Activated CD8-positive, alpha-beta T cell treated with anti-CD3 and anti-CD28 coated beads, Interleukin-2, amount 10 ng/mL, durations not matched to agents 7 days and 5 days (primary cell): Measurements from ENCODE around the gene MIOX. TPM values are rescaled to one million over a fixed set of nuclear protein-coding genes. Genes with fewer than 3 reads are reported as not detected.

ENCODE experiments used
- ATAC-seq: fragments of 150-1000 bp; cut with Tn5 transposase; one replicate; pipeline ENCODE4 v1.10.0; 2021; ENCODE audit warnings: moderate library complexity
- CTCF ChIA-PET: fragments of 350-600 bp; sonication (Branson Sonifier 250); formaldehyde crosslinking; loops from one replicate; lab custom pipeline; 2021; ENCODE audit warnings: antibody characterized with exemption; lab: Charles Lee
- POLR2A ChIA-PET: fragments of 350-600 bp; sonication (Branson Sonifier 250); formaldehyde crosslinking; loops from one replicate; lab custom pipeline; 2021; ENCODE audit warnings: antibody characterized with exemption; lab: Charles Lee
- DNase-seq: peaks from one replicate; pipeline ENCODE4 v3.0.0-alpha.2; 2020
- H3K27ac Mint-ChIP-seq: one replicate; pipeline ENCODE4 v1.8.0; 2021; ENCODE audit warnings: mild to moderate bottlenecking, mixed read lengths
- H3K27me3 Mint-ChIP-seq: one replicate; pipeline ENCODE4 v1.8.0; 2021; ENCODE audit warnings: low read depth, mixed read lengths
- H3K36me3 Mint-ChIP-seq: one replicate; pipeline ENCODE4 v1.8.0; 2021; ENCODE audit warnings: low read depth, mixed read lengths
- H3K4me1 Mint-ChIP-seq: one replicate; pipeline ENCODE4 v1.8.0; 2021; ENCODE audit warnings: low read depth, mixed read lengths
- H3K4me3 Mint-ChIP-seq: one replicate; pipeline ENCODE4 v1.8.0; 2021; ENCODE audit warnings: mild to moderate bottlenecking, mixed read lengths
- H3K9me3 Mint-ChIP-seq: one replicate; pipeline ENCODE4 v1.8.0; 2022; ENCODE audit warnings: mixed read lengths; ENCODE audit not compliant: insufficient read depth
- total RNA-seq, 2 experiments: library from RNA; stranded (reverse); gene quantifications; one replicate each; pipeline ENCODE4 v1.2.3, GENCODE V29; 2021

The MIOX gene
- total RNA-seq, 2 experiments from 2014 or later: 0.40 TPM; not detected in 1

DNA sequence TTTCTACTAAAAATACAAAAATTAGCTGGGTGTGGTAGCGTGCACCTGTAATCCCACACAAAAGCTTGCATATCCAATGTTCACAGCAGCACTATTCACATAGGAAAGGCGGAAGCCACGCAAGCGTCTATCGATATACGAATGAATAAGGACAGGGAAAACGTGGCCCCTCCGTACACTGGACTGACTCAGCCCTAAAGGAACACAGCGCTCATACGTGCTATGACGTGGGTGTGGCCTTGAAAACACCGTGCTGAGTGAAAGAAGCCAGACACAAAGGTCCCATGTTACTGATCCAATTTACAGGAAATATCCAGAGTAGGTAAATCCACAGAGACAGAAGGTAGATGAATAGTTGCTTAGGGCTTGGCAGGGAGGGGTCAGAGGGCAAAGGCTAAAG lies 13.8 kb downstream of the MIOX start:
- H3K36me3 Mint-ChIP-seq: peaks cover 4% of the 10 kb centered on the region
- no peak overlapping the region for H3K4me3 Mint-ChIP-seq
- H3K27me3 Mint-ChIP-seq: peaks cover 3% of the 10 kb centered on the region
- ChIA-PET CTCF (interaction anchor here (1.0 to 1.8 kb wide), 5 partner anchors 25 to 249 kb away, joined by 3 to 9 read pairs (median 4); partner anchors contain the start of genes HDAC10 and SCO2), POLR2A (interaction anchor here (0.7 kb wide), 1 partner anchor 121 kb away, joined by 3 read pairs; no protein-coding TSS in a partner anchor)
- DNase-seq (no peak), ATAC-seq (no peak)
- H3K9me3 Mint-ChIP-seq: no peaks in the 10 kb centered on the region
- H3K27ac Mint-ChIP-seq: no peak overlapping the region
- peaks cover 2% of the 10 kb centered on the region for H3K4me1 Mint-ChIP-seq

DNA sequence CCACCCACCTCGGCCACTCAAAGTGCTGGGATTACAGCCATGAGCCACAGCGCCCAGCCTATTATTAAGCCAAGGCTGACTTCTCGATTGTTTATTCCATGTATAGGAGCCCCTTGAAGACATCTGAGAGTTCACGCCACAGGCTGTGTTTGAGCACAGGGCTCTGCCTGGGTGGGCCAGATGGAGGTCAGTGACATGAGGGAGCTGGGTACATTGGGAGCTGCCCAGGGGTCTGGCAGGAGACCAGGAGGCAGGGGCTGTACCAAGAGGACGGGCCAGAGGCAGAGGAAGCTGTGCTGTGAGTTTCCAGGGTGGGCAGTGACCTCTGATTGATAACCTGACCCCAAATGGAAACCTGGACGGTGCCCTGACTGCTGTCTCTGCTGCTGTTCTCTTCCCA lies 15.4 kb downstream of the MIOX start:
- peaks cover 2% of the 10 kb centered on the region for H3K27me3 Mint-ChIP-seq
- H3K4me1 Mint-ChIP-seq: peaks cover 6% of the 10 kb centered on the region
- no peak for DNase-seq
- peaks cover 8% of the 10 kb centered on the region for H3K36me3 Mint-ChIP-seq
- H3K27ac Mint-ChIP-seq: no peak overlapping the region
- ChIA-PET CTCF (interaction anchor here (1.0 to 1.8 kb wide), 2 partner anchors 32 to 119 kb away, joined by 3 to 4 read pairs; no protein-coding TSS in a partner anchor), POLR2A (interaction anchor here (0.9 kb wide), 1 partner anchor 52 kb away, joined by 3 read pairs; no protein-coding TSS in a partner anchor)
- H3K9me3 Mint-ChIP-seq: no peaks in the 10 kb centered on the region
- no peak for ATAC-seq
- H3K4me3 Mint-ChIP-seq: no peak overlapping the region

DNA sequence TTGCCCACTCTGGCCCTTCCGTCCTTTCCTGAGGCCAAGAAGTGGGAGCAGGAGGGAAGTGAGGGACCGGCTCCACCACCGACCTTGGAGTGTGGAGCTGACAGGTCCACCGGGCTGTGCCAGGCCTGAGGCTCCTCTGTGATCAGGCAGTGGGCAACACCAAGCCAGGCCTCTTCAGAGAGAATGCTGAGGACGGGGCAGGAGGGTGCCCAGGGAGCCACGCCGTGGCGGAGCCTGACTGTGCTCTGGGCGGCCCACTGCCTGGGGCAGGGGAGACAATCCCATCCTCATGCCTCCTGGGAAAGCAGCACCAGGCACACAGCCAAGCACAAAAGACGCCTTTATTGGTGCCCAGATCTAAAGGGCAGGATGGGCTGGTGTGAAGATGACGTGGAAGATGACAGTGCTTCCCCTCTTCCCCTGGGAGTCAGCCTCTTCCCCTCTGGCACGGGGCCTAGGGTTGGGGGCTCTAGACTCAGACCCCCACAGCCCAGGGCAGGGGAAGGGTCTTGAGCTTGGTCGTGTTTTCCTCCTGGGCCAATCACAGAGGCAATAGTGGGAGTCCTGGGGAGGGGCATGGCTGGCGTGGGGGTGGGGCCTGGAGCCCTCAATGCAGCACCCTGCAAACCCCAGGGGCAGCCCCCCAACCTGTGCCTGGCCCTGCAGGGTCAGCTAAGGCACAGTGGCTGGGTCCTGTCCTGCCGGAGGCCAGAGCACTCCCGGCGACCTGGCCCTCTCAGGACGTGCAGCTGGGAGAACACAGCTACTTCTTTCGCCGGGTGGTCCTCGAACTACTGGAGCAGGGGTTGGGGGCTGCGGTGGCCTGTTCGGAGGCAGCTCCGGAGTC lies 16.2 kb downstream of the MIOX start:
- H3K9me3 Mint-ChIP-seq: no peaks in the 10 kb centered on the region
- POLR2A ChIA-PET: no interaction called here
- H3K27ac Mint-ChIP-seq: no peak overlapping the region
- no peaks in the 10 kb centered on the region for H3K27me3 Mint-ChIP-seq
- no peak overlapping the region for H3K4me3 Mint-ChIP-seq
- CTCF ChIA-PET: interaction anchor here (1.0 to 1.1 kb wide), 2 partner anchors 23 to 118 kb away, joined by 3 read pairs; partner anchors contain the start of gene SCO2
- peaks cover 11% of the 10 kb centered on the region for H3K36me3 Mint-ChIP-seq
- DNase-seq (no peak), ATAC-seq (no peak)
- H3K4me1 Mint-ChIP-seq: peaks cover 6% of the 10 kb centered on the region

DNA sequence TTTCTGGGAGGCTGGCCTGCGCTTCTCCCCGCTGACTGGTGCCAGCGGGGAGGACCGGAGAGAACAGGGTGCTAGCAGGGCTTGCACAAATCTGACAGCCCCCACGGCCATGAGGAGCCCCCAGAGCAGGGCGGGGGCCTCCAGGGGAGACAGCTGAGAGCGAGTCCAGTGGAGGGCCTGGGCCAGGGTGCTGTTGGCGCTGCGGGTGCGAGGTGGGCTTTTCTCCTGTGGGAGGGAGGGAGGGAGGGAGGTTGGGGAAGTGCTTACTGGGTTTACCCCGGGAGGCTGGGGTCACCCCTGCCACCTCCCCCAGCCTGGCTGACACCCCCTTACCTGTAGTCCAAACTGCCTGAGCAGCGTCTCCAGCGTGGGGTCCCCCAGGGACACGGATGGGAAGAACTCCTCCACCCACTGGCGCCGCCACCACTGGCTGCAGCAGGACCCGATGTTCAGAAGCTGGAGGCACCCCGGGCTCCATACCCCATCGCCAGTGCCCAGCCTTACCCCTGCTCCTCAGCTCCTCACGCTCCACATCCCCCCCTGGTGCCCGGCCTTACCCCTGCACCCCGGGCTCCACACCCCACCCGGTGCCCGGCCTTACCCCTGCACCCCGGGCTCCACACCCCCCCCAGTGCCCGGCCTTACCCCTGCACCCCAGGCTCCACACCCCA lies 17.0 kb downstream of the MIOX start:
- H3K36me3 Mint-ChIP-seq: peaks cover 14% of the 10 kb centered on the region
- DNase-seq: no peak
- no peak overlapping the region for H3K27ac Mint-ChIP-seq
- no peaks in the 10 kb centered on the region for H3K27me3 Mint-ChIP-seq
- no peak overlapping the region for H3K4me3 Mint-ChIP-seq
- no peaks in the 10 kb centered on the region for H3K9me3 Mint-ChIP-seq
- ChIA-PET POLR2A (no interaction called here), CTCF (interaction anchor here (1.1 kb wide), 1 partner anchor 22 kb away, joined by 3 read pairs; the partner anchor contains the start of gene SCO2)
- H3K4me1 Mint-ChIP-seq: peaks cover 5% of the 10 kb centered on the region
- no peak for ATAC-seq

DNA sequence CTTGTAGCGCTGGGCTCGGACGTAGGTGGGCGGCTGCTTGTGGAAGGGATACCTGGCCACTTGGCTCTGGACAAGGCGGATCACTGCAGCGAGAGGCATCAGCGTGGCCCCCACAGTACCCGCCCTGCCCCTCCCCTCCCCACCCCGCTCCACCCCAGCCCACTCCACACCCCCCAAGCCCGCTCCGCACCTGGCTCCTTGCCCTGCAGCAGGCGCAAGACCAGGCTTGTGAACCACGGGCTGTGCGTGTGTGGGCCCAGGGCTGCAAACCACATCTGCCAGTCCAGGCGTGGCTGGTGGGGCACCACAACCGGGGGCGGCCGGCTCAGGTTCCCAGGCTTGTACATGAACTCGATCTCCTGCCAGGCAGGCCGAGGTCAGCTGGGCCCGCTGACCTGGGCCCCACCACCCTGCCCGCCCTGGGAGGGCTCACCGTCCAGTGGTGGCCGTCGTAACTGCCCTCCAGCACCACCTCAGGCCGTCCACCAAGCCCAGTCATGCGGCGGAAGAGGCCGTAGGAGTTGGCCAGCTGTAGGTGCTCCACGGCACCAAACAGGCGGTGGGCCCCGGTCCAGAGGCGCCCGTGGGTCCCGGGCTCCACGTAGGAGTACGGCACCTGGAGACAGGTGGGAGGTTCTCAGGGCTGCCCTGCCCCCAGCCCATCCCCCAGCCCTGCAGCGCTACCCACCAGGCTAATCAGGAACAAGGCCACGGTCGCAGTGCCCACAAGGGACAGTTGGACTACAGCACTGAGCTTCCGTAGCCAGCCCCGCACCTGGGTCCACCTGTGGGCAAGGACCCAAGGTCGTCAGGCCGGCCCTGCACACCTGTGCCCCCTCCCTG lies 17.9 kb downstream of the MIOX start:
- H3K4me3 Mint-ChIP-seq: no peak overlapping the region
- peaks cover 12% of the 10 kb centered on the region for H3K4me1 Mint-ChIP-seq
- H3K27ac Mint-ChIP-seq: no peak overlapping the region
- ChIA-PET CTCF (no interaction called here), POLR2A (interaction anchor here (2.0 kb wide), 1 partner anchor 34 kb away, joined by 4 read pairs; no protein-coding TSS in a partner anchor)
- peaks cover 20% of the 10 kb centered on the region for H3K36me3 Mint-ChIP-seq
- H3K9me3 Mint-ChIP-seq: no peaks in the 10 kb centered on the region
- no peaks in the 10 kb centered on the region for H3K27me3 Mint-ChIP-seq
- DNase-seq (no peak), ATAC-seq (no peak)

DNA sequence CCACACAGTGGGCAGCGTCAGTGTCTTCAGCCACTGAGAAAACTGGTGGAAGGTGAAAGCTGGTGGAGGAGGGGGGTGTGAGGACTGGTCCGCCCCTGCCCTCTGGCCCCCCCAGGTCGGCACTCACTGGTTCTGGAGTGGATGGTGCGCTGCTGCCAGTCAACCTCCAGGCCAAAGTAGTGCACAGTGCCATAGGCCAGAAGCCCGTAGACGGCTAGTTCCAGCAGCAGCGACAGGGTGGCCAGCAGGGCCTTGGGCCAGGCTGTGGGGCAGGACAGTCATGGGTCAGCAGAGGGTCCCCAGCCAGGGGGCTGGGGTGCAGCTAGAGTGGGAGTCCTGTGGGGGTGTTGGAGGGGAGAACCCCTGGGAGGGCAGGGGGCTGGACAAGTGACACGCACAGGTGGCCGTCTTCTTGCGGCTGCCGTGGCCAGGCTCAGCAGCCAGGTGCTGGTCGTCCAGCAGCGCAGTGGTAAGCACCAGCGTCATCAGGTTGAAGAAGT lies 18.7 kb downstream of the MIOX start:
- DNase-seq: no peak
- peak overlapping the region; percentile 45 for H3K4me3 Mint-ChIP-seq
- H3K27me3 Mint-ChIP-seq: no peaks in the 10 kb centered on the region
- H3K4me1 Mint-ChIP-seq: peaks cover 14% of the 10 kb centered on the region
- no peak for ATAC-seq
- CTCF ChIA-PET: no interaction called here
- no peaks in the 10 kb centered on the region for H3K9me3 Mint-ChIP-seq
- H3K36me3 Mint-ChIP-seq: peaks cover 21% of the 10 kb centered on the region
- no peak overlapping the region for H3K27ac Mint-ChIP-seq
- POLR2A ChIA-PET: interaction anchor here (1.3 to 2.0 kb wide), 2 partner anchors 34 to 261 kb away, joined by 4 read pairs; no protein-coding TSS in a partner anchor

DNA sequence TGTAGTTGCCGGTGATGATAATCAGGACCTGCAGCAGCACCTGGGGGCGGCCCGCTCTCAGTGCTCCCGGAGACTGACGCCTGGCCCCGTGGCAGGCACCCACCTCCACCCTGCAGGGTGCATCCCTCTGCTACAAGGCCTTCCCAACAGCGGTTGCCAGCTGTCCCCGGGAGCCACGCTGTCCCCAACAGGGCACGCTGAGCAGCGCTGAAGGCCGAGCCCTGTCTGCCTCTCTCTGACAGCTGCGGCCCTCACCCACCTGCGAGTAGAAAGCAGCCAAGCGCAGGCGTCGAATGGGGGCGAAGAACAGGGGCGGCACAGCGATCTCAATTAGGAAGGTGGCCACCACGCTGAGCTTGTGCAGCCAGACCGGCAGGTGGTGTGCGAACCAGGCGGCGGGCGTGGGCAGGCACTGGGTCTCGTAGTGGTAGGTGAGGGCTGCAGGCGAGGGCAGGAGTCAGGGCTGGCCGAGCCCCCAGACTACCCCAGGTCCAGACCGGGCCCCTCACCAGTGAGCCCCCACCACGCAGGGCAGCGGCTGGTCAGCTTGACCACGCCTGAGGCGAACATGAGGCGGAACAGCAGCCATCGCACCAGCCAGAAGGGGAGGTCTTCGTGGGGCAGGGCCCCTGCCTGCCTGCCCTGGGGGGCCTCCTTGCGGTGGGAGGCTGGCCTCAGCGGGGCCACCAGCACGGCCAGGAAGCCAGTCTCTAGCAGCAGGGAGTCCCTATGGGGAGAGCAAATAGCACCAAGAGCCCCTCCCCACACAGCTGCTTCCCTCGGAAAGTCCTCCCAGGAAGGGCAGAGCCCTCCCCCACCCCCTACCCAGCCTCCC lies 19.3 kb downstream of the MIOX start:
- H3K36me3 Mint-ChIP-seq: peaks cover 21% of the 10 kb centered on the region
- no peaks in the 10 kb centered on the region for H3K27me3 Mint-ChIP-seq
- H3K27ac Mint-ChIP-seq: peak overlapping the region; percentile 94
- ChIA-PET CTCF (no interaction called here), POLR2A (interaction anchor here (1.0 to 2.0 kb wide), 4 partner anchors 20 to 262 kb away, joined by 3 to 4 read pairs (median 4); partner anchors contain the start of gene SCO2)
- peaks cover 14% of the 10 kb centered on the region for H3K4me1 Mint-ChIP-seq
- DNase-seq (no peak), ATAC-seq (no peak)
- peak overlapping the region; percentile 98 for H3K4me3 Mint-ChIP-seq
- H3K9me3 Mint-ChIP-seq: no peaks in the 10 kb centered on the region

DNA sequence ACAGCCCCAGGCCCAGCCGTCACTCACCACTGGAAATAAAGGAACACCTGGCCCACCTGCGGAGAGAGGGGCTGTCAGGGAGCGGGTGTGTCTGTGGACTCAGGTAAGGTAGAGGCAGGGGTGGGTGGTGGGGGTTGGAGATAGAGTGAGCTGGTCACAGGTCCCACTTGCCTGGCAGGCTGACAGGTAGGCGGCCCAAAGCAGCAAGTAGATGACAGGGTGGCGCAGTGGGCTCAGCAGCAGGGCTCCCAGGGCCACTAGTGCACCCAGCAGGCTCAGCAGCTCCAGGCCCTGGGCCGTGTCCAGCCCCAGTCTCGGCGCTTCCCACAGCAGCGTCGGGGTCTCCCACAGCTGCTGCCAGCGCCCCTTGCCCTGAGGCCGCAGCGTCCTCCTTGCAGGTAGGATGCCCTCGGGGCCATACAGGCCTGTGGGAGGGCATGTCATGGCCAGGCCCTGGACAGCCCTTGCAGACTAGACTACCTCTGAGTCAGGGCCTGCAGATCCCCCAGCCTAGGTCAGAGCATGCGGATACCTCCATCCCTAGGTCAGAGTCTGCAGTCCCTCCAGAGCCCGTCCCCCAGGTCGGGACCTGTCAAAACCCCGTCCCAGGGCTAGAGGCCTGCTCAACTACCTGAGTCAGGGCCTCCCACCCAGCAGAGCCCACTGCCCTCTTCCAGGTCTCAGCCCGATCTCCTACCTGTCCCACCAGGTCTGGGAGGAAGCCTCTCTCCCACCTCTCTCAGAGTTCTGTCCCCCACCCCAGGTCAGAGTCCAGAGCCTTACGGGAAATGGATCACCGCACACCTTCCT lies 20.2 kb downstream of the MIOX start:
- peak overlapping the region; percentile 94 for H3K27ac Mint-ChIP-seq

DNA sequence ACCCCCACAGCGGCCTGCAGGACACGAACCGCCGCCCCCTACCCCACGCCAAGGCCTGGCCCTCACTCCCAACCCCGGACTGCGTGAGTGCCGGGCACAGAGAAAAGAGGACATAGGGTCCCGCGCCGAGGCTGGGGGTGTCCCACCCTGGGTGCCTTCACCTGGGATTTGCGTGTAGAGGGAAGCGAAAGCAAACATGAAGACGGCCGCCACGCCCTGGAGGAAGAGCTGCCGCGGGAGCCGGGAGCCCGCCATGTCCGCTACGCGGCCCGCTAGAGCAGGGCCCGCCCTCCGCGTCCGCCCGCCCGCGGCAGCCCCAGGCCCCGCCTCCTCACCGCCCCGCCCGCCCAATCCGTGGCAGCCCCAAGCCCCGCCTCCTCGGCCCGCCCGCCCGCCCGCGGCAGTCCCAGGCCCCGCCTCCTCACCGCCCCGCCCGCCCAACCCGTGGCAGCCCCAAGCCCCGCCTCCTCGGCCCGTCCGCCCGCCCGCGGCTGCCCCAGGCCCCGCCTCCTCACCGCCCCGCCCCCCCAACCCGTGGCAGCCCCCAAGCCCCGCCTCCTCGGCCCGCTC lies 20.8 kb downstream of the MIOX start, which contains the start of gene LMF2:
TSS of gene LMF2 (minus strand) at position 282 of the 570 bp plus-strand sequence. CDS start at position 255, 27 bp downstream.
- Mint-ChIP-seq H3K27ac (peak within 1 kb of the TSS; percentile 94), H3K4me1 (peaks cover 21% of the 10 kb centered on the region), H3K27me3 (no peaks in the 10 kb centered on the region), H3K36me3 (peaks cover 25% of the 10 kb centered on the region), H3K9me3 (no peaks in the 10 kb centered on the region), H3K4me3 (peak within 1 kb of the TSS; percentile 98)
- DNase-seq (peak; percentile 94), ATAC-seq (peak; percentile 87)
- POLR2A ChIA-PET: interaction anchor here (0.6 to 3.6 kb wide), 25 partner anchors 9 to 256 kb away, joined by 3 to 82 read pairs (median 4); partner anchors contain the start of genes CHKB, HDAC10, SCO2 and SYCE3
- CTCF ChIA-PET: interaction anchor here (0.9 to 3.8 kb wide), 13 partner anchors 10 to 320 kb away, joined by 3 to 55 read pairs (median 4); partner anchors contain the start of genes SCO2 and SYCE3

More for the DNA sequence above, 20.2 kb downstream of the MIOX start:
- Mint-ChIP-seq H3K4me3 (peak overlapping the region; percentile 98), H3K36me3 (peaks cover 21% of the 10 kb centered on the region), H3K4me1 (peaks cover 14% of the 10 kb centered on the region), H3K9me3 (no peaks in the 10 kb centered on the region), H3K27me3 (no peaks in the 10 kb centered on the region)
- CTCF ChIA-PET: interaction anchor here (1.1 to 3.8 kb wide), 5 partner anchors 9 to 254 kb away, joined by 3 to 55 read pairs (median 4); partner anchors contain the start of gene SCO2
- ATAC-seq: no peak
- POLR2A ChIA-PET: interaction anchor here (1.0 to 3.6 kb wide), 11 partner anchors 9 to 262 kb away, joined by 3 to 82 read pairs (median 4); partner anchors contain the start of genes SCO2 and SYCE3
- no peak for DNase-seq
